SK-N-SH (cell line): ENCODE data around the gene LMX1A. TPM values are rescaled to one million over a fixed set of nuclear protein-coding genes. Genes with fewer than 3 reads are reported as not detected.

Experiments
- CTCF ChIA-PET: fragments of 300-600, 350-600 bp; formaldehyde crosslinking; extraction: SDS; loops from one replicate; lab custom pipeline; 2021; lab: Yijun Ruan, JAX
- POLR2A ChIA-PET: fragments of 350-600 bp; sonication (Branson Sonifier 250); formaldehyde crosslinking; extraction: SDS; loops from one replicate; lab custom pipeline; 2020; ENCODE audit warnings: antibody characterized with exemption, inconsistent platforms; lab: Yijun Ruan, JAX
- DNase-seq: peaks from one replicate; pipeline ENCODE4 v3.0.0; 2012
- H2AFZ ChIP-seq: fragments of 200-600 bp; sonication (generic); 2 replicates; pipeline ENCODE4 v1.8.1; 2016; ENCODE audit warnings: antibody characterized with exemption, mild to moderate bottlenecking, low read depth
- H3F3A ChIP-seq: fragments of 200-600 bp; sonication (generic); replicated peaks from 2 replicates; pipeline ENCODE3; 2016; ENCODE audit warnings: antibody characterized with exemption, mild to moderate bottlenecking; ENCODE audit not compliant: insufficient read depth
- H3K27ac ChIP-seq, 2 experiments: fragments of 200-500 bp in 1 of 2; fragments of 200-600 bp in 1 of 2; sonication (Bioruptor generic) in 1 of 2; sonication (generic), shearing (Covaris generic) in 1 of 2; 2 replicates each; pipeline versions ENCODE4 v1.5.1 to v1.6.1; 2014 to 2016; ENCODE audit warnings: low read depth in 2 of 2, inconsistent platforms in 1 of 2, low read length in 1 of 2, mild to moderate bottlenecking in 1 of 2, mixed read lengths in 1 of 2
- H3K27me3 ChIP-seq: fragments of 200-600 bp; sonication (generic), shearing (Covaris generic); 2 replicates; pipeline ENCODE4 v1.6.1; 2016; ENCODE audit warnings: mixed run types; ENCODE audit not compliant: insufficient read depth
- H3K36me3 ChIP-seq, 2 experiments: fragments of 200-500 bp in 1 of 2; fragments of 200-600 bp in 1 of 2; sonication (Bioruptor generic) in 1 of 2; sonication (generic) in 1 of 2; replicated peaks in 1 of 2; 2 replicates each; pipeline versions ENCODE3 to v1.5.1; 2014 to 2016; ENCODE audit warnings: low read length in 1 of 2, mild to moderate bottlenecking in 1 of 2; ENCODE audit not compliant: insufficient read depth in 2 of 2, control insufficient read depth in 1 of 2
- H3K4me1 ChIP-seq, 2 experiments: fragments of 200-500 bp in 1 of 2; fragments of 200-600 bp in 1 of 2; sonication (Bioruptor generic) in 1 of 2; sonication (generic), shearing (Covaris generic) in 1 of 2; 2 replicates each; pipeline versions ENCODE4 v1.5.1 to v1.6.1; 2014 to 2016; ENCODE audit warnings: low read depth in 1 of 2, low read length in 1 of 2, mixed run types in 1 of 2; ENCODE audit not compliant: insufficient read depth in 2 of 2, control insufficient read depth in 1 of 2
- H3K4me2 ChIP-seq: fragments of 200-600 bp; sonication (generic), shearing (Covaris generic); 2 replicates; pipeline ENCODE4 v1.6.1; 2017; ENCODE audit warnings: mixed run types
- H3K4me3 ChIP-seq, 2 experiments: fragments of 200-500 bp in 1 of 2; fragments of 200-600 bp in 1 of 2; sonication (Bioruptor generic) in 1 of 2; sonication (generic), shearing (Covaris generic) in 1 of 2; 2 replicates each; pipeline versions ENCODE4 v1.5.1 to v1.8.1; 2014 to 2016; ENCODE audit warnings: low read depth in 2 of 2, inconsistent platforms in 1 of 2, low read length in 1 of 2, mild to moderate bottlenecking in 1 of 2, mixed read lengths in 1 of 2, moderate library complexity in 1 of 2
- H3K79me2 ChIP-seq: fragments of 200-600 bp; sonication (generic); 2 replicates; pipeline ENCODE4 v1.8.1; 2017; ENCODE audit warnings: mild to moderate bottlenecking; ENCODE audit not compliant: insufficient read depth
- H3K9ac ChIP-seq: fragments of 200-600 bp; sonication (generic); 2 replicates; pipeline ENCODE4 v1.6.1; 2017; ENCODE audit warnings: mixed run types
- H3K9me2 ChIP-seq: fragments of 200-600 bp; sonication (generic); 2 replicates; pipeline ENCODE4 v1.6.1; 2017; ENCODE audit warnings: mixed run types
- H3K9me3 ChIP-seq: fragments of 200-600 bp; sonication (generic); 2 replicates; pipeline ENCODE4 v1.6.1; 2017; ENCODE audit warnings: mixed run types, mild to moderate bottlenecking, moderate library complexity
- H4K20me1 ChIP-seq: fragments of 200-600 bp; sonication (generic); 2 replicates; pipeline ENCODE4 v1.6.1; 2017; ENCODE audit warnings: mild to moderate bottlenecking, mixed run types; ENCODE audit not compliant: insufficient read depth
- CHD2 ChIP-seq: fragments of 150-350 bp; IDR thresholded peaks from 2 replicates; pipeline ENCODE4 v1.6.1; 2018; ENCODE audit warnings: low read length; ENCODE audit not compliant: partially characterized antibody
- ELF1 ChIP-seq: IDR thresholded peaks from 2 replicates; pipeline ENCODE4 v1.4.0; 2012
- EP300 ChIP-seq, 2 experiments: IDR thresholded peaks; 2 replicates each; pipeline versions ENCODE4 v1.4.0 to v1.6.1; 2012; ENCODE audit warnings: borderline replicate concordance in 1 of 2, low read depth in 1 of 2, low read length in 1 of 2
- FOSL2 ChIP-seq: IDR thresholded peaks from 2 replicates; pipeline ENCODE4 v1.4.0; 2012; ENCODE audit warnings: low read depth, mild to moderate bottlenecking, moderate library complexity, borderline replicate concordance
- FOXJ3 ChIP-seq: sonication (generic); formaldehyde crosslinking; IDR thresholded peaks from 2 replicates; pipeline ENCODE4 v1.5.1; 2020; ENCODE audit warnings: mild to moderate bottlenecking, missing genetic modification reagents
- FOXM1 ChIP-seq: IDR thresholded peaks from 2 replicates; pipeline ENCODE4 v1.4.0; 2012; ENCODE audit warnings: low read depth, mild to moderate bottlenecking
- GABPA ChIP-seq: IDR thresholded peaks from 2 replicates; pipeline ENCODE4 v1.4.0; 2012; ENCODE audit warnings: low read depth, mild to moderate bottlenecking
- IRF3 ChIP-seq: fragments of 150-350 bp; IDR thresholded peaks from 2 replicates; pipeline ENCODE4 v1.6.1; 2016; ENCODE audit warnings: mild to moderate bottlenecking, low read depth, low read length
- JUND ChIP-seq: IDR thresholded peaks from 2 replicates; pipeline ENCODE4 v1.4.0; 2012
- MEF2A ChIP-seq: IDR thresholded peaks from 2 replicates; pipeline ENCODE4 v1.4.0; 2012; ENCODE audit warnings: low read depth, borderline replicate concordance
- MXI1 ChIP-seq: IDR thresholded peaks from 2 replicates; pipeline ENCODE4 v1.6.1; 2012; ENCODE audit warnings: mild to moderate bottlenecking, low read depth, low read length, improper control_type of control experiment
- NFIC ChIP-seq: IDR thresholded peaks from 2 replicates; pipeline ENCODE4 v1.4.0; 2012; ENCODE audit warnings: borderline replicate concordance
- RFX5 ChIP-seq: IDR thresholded peaks from 2 replicates; pipeline ENCODE4 v1.6.1; 2012; ENCODE audit warnings: mild to moderate bottlenecking, improper control_type of control experiment, low read length
- RXRA ChIP-seq: IDR thresholded peaks from 2 replicates; pipeline ENCODE4 v1.4.0; 2012; ENCODE audit warnings: low read depth, mild to moderate bottlenecking, borderline replicate concordance
- SMC3 ChIP-seq: IDR thresholded peaks from 2 replicates; pipeline ENCODE4 v1.6.1; 2012; ENCODE audit warnings: low read depth, low read length, improper control_type of control experiment
- TAF1 ChIP-seq: IDR thresholded peaks from 2 replicates; pipeline ENCODE4 v1.6.1; 2012; ENCODE audit warnings: low read depth, mild to moderate bottlenecking, low read length, moderate library complexity, borderline replicate concordance
- TCF12 ChIP-seq: IDR thresholded peaks from 2 replicates; pipeline ENCODE4 v1.4.0; 2012
- WGBS: methylation state at CpG from one replicate; pipeline ENCODE4 v1.1.6; 2017; ENCODE audit warnings: low lambda C conversion rate; 5-methylcytosine and 5-hydroxymethylcytosine counted together
- polyA plus RNA-seq, 3 experiments: library from polyadenylated mRNA; depleted of rRNA; stranded (reverse); fragments of >200 nt; gene quantifications; 2 replicates each; pipeline ENCODE4 v1.2.3, GENCODE V29; 2012
- TF ChIP-seq, protein P1 (sequence below): fragments of 200-600 bp; sonication (generic); IDR thresholded peaks from 2 replicates; pipeline ENCODE4 v1.6.1; 2017; ENCODE audit warnings: antibody characterized with exemption, mild to moderate bottlenecking, moderate library complexity

LMX1A gene
- polyA plus RNA-seq, 1 of the 3 experiments (the other 2 are of a cell fraction) = not detected

DNA sequence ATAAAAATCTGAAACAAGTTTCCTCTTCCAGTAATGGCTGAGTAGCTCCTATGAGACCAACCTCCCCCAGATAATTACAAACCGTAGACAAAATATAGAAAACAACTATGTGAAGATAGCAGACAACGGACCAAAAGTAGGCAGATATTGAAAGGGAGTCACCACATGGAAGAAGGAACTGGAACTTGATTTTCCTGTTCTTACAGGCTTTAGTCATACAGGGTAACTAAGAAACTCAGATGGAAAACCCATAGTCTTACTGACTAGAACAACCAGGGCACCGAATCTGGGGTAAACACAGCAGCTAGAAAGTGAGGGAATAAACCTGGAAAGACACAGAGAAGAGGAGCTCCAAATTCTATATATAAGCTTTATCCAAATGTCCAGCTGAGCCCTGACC lies 26.0 kb downstream of the LMX1A start (continued):
- no peak for TF ChIP-seq EP300 (IDR thresholded peaks at IDR 0.05; ENCODE audit: borderline replicate concordance in 1 of 2, low read depth in 1 of 2, low read length in 1 of 2)
- TF ChIP-seq FOXJ3 (CRISPR knock-in tag) = no peak
- TF ChIP-seq, protein P1, sequence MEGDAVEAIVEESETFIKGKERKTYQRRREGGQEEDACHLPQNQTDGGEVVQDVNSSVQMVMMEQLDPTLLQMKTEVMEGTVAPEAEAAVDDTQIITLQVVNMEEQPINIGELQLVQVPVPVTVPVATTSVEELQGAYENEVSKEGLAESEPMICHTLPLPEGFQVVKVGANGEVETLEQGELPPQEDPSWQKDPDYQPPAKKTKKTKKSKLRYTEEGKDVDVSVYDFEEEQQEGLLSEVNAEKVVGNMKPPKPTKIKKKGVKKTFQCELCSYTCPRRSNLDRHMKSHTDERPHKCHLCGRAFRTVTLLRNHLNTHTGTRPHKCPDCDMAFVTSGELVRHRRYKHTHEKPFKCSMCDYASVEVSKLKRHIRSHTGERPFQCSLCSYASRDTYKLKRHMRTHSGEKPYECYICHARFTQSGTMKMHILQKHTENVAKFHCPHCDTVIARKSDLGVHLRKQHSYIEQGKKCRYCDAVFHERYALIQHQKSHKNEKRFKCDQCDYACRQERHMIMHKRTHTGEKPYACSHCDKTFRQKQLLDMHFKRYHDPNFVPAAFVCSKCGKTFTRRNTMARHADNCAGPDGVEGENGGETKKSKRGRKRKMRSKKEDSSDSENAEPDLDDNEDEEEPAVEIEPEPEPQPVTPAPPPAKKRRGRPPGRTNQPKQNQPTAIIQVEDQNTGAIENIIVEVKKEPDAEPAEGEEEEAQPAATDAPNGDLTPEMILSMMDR = no peak
- TF ChIP-seq IRF3 = no peak
- TF ChIP-seq TCF12 = no peak

DNA sequence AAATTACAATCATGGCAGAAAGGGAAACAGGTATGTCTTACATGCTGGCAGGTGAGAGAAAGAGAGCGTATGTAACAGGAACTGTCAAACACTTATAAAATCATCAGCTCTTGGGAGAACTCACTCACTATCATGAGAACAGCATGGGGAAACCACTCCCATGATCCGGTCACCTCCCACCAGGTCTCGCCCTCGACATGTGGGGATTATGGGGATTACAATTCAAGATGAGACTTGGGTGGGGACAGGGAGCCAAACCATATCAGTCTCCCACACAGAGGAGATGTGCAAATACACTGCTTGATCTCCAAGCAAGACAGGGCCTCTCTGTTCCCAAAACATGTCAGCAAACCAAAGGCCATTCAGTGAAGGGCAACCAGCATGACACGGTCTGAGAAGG lies 27.4 kb downstream of the LMX1A start:
- Histone ChIP-seq H4K20me1 (no peaks in the 10 kb centered on the region), H2AFZ (no peak overlapping the region), H3K9me3 (no peaks in the 10 kb centered on the region), H3K4me2 (no peak overlapping the region), H3K79me2 (no peaks in the 10 kb centered on the region), H3K27ac (no peak overlapping the region), H3K4me3 (no peak overlapping the region), H3K27me3 (no peaks in the 10 kb centered on the region), H3K4me1 (no peaks in the 10 kb centered on the region), H3K9ac (no peak overlapping the region), H3K36me3 (no peaks in the 10 kb centered on the region), H3F3A (no peaks in the 10 kb centered on the region), H3K9me2 (no peaks in the 10 kb centered on the region)
- ChIA-PET POLR2A (no interaction called here), CTCF (no interaction called here)
- no peak for DNase-seq
- no peak for TF ChIP-seq IRF3
- no peak for TF ChIP-seq SMC3
- TF ChIP-seq RFX5 = no peak
- TF ChIP-seq CHD2 = no peak
- no peak for TF ChIP-seq JUND
- TF ChIP-seq ELF1 = no peak
- no peak for TF ChIP-seq FOSL2
- no peak for TF ChIP-seq FOXM1
- 23% methylated on average over 5 of the region's 5 CpGs for WGBS

DNA sequence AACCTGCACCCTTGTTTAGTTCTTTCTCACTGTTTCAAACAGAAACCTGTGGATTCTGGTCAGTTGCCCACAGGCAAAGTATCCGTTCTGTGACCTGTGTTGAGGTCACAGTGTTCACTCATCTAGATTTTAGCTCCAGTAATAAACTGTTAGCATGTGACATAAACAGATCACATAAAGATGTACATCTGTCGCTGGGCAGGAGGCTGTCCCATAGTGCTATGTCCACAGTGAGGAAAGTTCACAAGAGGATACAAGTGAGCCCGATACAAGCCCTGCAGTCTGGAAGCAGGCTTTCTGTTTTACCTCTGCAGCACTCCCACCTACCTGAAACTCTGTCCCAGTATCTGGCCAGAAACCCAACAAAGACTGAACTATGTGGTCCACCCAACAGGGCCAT lies 28.4 kb downstream of the LMX1A start:
- Histone ChIP-seq H3K9me3 (no peaks in the 10 kb centered on the region), H4K20me1 (no peaks in the 10 kb centered on the region), H3K9me2 (no peaks in the 10 kb centered on the region), H3K79me2 (no peaks in the 10 kb centered on the region), H3K27me3 (no peaks in the 10 kb centered on the region), H3K4me2 (no peak overlapping the region), H3K4me1 (no peaks in the 10 kb centered on the region), H3K4me3 (no peak overlapping the region), H3F3A (no peaks in the 10 kb centered on the region), H2AFZ (no peak overlapping the region), H3K27ac (no peak overlapping the region), H3K9ac (no peak overlapping the region), H3K36me3 (no peaks in the 10 kb centered on the region)
- no peak for DNase-seq
- CTCF ChIA-PET = no interaction called here
- WGBS = 26% methylated on average over 3 of the region's 3 CpGs
- no peak for TF ChIP-seq IRF3
- no peak for TF ChIP-seq RFX5
- TF ChIP-seq MXI1 = no peak
- TF ChIP-seq TAF1 = no peak
- TF ChIP-seq TCF12 = no peak
- no peak for TF ChIP-seq FOXJ3 (CRISPR knock-in tag)
- no peak for TF ChIP-seq MEF2A
- no peak for TF ChIP-seq NFIC
- no peak for TF ChIP-seq CHD2
- no peak for TF ChIP-seq RXRA
- no peak for TF ChIP-seq ELF1
- no peak for TF ChIP-seq GABPA
- POLR2A ChIA-PET = no interaction called here
